Sigmoid colon (tissue), 4 donors: ENCODE measurements around the gene PRKACG.

Source experiments
- CTCF ChIP-seq, 4 experiments: fragments of 450-650 bp in 3 of 4; fragments of 200-600 bp in 1 of 4; IDR thresholded peaks; one replicate each; pipeline ENCODE4 v1.5.1; 2016 to 2019; ENCODE audit warnings: antibody characterized with exemption in 4 of 4, mild to moderate bottlenecking in 3 of 4, moderate library complexity in 2 of 4
- POLR2A ChIP-seq, 2 donors: fragments of 450-650 bp; IDR thresholded peaks; one replicate each; pipeline ENCODE4 v1.6.1; 2016; ENCODE audit warnings: antibody characterized with exemption in 2 of 2, mild to moderate bottlenecking in 2 of 2, moderate library complexity in 2 of 2
- POLR2AphosphoS5 ChIP-seq, 4 donors: sonication (generic); formaldehyde crosslinking; IDR thresholded peaks; one replicate each; pipeline ENCODE4 v1.6.1; 2017; ENCODE audit warnings: antibody characterized with exemption in 4 of 4

DNA sequence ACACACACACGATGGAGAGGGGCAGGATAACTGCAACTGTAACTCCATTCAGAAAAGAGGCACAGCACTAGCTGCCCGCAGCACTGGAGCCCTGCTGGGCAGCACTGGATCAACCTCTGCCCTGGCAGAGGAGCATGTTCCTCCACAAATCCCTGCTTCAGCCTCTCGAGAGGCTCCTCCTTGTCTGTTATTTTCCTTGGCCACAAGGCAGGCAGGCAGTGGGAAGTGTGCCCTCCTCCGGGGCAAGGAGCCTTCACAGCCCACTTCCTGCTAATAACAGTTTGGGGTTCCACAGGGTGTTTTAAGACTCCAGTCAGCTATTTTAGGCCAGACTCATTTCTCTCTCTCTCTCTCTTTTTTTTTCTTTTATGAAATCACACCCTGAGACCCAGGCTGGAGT is 33.5 kb upstream of the PRKACG start:
- TF ChIP-seq CTCF (IDR thresholded peaks at IDR 0.05) (no peak), POLR2AphosphoS5 (IDR thresholded peaks at IDR 0.05) (no peak), POLR2A (IDR thresholded peaks at IDR 0.05) (no peak)
